Fibroblast of the aortic adventitia (primary cell): ENCODE results near the gene ITGB7. TPM values are rescaled to one million over a fixed set of nuclear protein-coding genes. Genes with fewer than 3 reads are reported as not detected.

Experiments
- DNase-seq: peaks from one replicate; pipeline ENCODE4 v3.0.0-alpha.2; 2010; ENCODE audit warnings: low read depth
- H3K4me3 ChIP-seq: 2 replicates; pipeline ENCODE4 v1.5.1; 2011; ENCODE audit warnings: low read depth, mild to moderate bottlenecking, control low read depth, low read length, moderate library complexity
- total RNA-seq: library from RNA; depleted of rRNA; stranded (reverse); fragments of >200 nt; gene quantifications from 2 replicates; pipeline ENCODE4 v1.2.3, GENCODE V29; 2012; ENCODE audit warnings: low replicate concordance
- TF ChIP-seq, protein P1 (sequence below): IDR thresholded peaks from 2 replicates; pipeline ENCODE4 v1.5.1; 2011; ENCODE audit warnings: mild to moderate bottlenecking, low read length, control low read depth, inconsistent platforms; ENCODE audit not compliant: insufficient read depth

ITGB7 gene
- total RNA-seq, 1 donor: 0.54 TPM

DNA sequence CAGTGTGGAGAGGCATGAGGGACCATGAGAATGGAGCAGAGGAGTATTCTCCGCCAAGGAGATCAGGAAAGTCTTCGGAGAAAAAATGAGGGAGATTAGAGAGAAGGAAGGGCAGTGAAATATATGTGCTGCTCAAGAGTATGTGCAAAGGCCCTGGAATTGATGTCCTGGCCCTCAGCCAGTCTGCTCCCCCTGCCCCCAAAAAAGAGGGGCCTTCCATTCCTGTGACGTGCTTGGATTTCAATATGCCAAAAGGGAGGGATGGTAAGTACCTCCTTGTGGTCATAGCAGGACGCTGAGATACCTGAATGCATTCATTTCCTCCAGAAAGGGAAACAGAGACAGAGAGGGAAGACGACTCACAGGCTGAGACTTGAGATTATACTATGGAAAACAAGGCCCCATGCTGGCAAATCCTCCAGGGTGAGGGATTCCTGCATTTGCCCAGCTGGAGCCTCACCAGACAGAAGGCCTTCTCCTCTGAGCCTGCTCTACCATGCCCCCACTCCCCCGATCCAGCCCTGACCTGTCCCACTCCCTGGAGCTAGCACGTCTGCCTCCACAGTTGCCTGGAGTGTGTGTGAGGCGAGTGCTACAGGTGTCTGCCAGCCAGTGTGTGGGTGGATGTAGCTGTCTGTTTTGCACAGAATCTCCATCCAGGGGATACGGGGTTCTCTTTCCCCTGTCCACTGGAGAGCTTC lies 28.8 kb upstream of the ITGB7 start:
- TF ChIP-seq, protein P1, sequence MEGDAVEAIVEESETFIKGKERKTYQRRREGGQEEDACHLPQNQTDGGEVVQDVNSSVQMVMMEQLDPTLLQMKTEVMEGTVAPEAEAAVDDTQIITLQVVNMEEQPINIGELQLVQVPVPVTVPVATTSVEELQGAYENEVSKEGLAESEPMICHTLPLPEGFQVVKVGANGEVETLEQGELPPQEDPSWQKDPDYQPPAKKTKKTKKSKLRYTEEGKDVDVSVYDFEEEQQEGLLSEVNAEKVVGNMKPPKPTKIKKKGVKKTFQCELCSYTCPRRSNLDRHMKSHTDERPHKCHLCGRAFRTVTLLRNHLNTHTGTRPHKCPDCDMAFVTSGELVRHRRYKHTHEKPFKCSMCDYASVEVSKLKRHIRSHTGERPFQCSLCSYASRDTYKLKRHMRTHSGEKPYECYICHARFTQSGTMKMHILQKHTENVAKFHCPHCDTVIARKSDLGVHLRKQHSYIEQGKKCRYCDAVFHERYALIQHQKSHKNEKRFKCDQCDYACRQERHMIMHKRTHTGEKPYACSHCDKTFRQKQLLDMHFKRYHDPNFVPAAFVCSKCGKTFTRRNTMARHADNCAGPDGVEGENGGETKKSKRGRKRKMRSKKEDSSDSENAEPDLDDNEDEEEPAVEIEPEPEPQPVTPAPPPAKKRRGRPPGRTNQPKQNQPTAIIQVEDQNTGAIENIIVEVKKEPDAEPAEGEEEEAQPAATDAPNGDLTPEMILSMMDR: no peak
- no peak for DNase-seq
- H3K4me3 ChIP-seq: no peak overlapping the region

DNA sequence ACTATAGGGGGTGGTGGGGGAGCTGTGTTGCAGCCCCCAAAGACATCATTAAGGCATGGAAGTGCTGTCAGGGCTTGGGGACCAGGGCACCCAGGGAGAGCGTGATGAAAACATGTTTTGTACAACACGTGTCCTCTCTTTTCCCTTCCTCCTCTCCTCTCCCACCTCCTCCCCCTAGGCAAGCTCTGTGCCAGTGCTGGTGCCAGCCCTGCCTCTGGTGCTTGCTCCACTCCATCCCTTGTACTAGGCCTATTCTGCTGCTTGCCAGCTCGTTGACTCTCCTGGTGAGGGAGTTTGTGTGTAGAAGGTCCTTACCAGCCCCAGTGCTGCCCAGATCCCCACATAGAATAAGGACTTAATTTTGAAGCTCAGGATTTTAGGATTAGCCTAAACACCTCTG lies 28.1 kb upstream of the ITGB7 start:
- TF ChIP-seq, protein P1: no peak
- no peak overlapping the region for H3K4me3 ChIP-seq
- DNase-seq: no peak

DNA sequence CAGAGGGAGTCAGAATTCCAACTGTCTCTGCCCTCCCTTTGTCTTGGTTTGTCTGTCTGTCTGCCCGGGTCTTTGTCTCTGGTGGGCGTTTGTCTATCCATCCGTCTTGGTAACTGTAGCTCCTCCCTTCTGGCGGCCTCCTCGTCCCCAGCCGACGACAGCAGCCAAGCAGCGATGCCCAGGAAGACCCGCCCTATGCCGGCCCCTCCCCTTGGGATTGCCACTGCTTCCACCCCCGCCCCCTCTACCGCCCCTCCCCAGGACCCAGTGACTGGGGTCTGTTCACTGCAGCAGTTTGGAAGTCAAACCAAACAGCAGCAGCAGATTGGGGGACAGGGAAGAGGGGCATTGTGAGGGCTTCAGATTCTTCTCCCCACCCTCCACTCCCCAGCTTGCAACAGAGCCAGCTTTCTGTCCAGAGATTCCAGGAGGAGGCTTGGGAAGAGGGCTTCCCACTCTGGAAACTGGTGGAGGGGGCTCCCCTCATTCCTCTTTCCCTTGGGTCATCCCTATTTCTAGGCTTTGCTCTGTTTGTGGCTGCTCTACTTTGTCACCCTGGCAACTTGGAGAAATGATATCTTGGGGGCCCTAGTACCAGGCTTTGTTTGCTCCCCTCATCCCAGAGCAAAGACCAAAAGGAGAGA lies 27.3 kb upstream of the ITGB7 start:
- H3K4me3 ChIP-seq: no peak overlapping the region
- TF ChIP-seq, protein P1: no peak
- DNase-seq: no peak

DNA sequence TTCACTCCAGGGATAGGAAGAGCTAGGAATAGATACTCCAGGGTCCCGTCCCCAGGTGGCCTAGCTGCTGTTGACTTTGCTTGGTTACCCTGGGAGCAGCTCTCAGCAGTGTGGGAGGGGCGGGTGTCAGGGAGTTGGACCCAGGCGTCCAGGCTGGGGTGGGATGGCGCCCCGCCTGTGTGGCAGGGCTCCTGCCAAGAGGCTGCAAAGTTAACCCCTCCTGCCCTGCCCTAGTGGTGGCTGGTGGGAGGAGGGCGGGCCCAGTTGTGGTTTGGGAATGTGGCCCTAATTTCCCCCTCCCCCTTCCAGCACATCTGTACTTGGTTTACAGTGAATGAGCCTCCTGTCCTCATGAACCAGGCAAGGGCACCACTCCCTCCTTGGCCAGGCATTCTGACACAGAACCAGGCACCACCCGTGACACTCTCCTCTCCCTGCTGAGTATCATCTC lies 26.6 kb upstream of the ITGB7 start:
- TF ChIP-seq, protein P1: peak; percentile 29
- DNase-seq: peak; percentile 47

DNA sequence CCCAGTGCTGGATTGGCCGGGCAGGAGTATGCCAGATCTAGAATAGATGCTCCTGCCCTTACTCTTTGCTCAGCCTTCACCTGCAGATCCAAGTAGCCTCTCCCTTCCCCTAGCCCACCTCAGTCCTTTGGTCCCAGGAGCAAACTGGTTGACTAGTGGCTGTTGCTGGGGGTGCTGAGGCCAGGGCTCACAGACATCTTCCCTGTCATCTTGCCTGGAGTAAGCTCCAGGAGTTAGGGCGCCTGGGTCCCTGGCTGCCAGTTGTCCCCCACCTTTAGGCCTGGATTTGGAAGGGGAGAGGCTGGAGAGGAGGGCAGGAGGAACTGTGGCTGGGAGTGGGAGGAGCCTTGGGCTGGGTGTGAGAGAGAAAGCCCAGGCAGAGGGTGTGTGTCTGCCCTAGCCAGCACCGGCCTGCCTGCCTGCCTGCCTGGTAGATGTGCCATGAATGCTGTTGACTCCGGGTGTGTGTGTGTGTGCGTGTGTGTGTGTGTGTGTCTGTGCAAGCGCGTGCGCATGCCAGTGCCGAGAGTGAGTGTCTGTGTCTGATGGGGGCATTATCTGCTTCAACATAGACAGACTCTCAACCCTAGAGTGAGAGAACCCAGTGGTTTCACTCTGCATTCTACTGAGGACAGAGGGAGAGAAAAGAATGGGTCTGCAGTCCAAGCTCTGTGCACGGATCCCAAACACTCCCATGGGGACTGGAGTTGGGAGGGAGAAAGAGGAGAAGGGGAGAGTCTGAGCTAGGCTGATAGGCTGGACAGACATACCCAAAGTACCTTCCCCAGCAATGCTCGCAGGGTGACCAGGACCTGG lies 25.8 kb upstream of the ITGB7 start:
- H3K4me3 ChIP-seq: peak overlapping the region; percentile 83
- TF ChIP-seq, protein P1: no peak
- DNase-seq: peak; percentile 44

More for the DNA sequence above, 26.6 kb upstream of the ITGB7 start:
- peak overlapping the region; percentile 83 for H3K4me3 ChIP-seq

DNA sequence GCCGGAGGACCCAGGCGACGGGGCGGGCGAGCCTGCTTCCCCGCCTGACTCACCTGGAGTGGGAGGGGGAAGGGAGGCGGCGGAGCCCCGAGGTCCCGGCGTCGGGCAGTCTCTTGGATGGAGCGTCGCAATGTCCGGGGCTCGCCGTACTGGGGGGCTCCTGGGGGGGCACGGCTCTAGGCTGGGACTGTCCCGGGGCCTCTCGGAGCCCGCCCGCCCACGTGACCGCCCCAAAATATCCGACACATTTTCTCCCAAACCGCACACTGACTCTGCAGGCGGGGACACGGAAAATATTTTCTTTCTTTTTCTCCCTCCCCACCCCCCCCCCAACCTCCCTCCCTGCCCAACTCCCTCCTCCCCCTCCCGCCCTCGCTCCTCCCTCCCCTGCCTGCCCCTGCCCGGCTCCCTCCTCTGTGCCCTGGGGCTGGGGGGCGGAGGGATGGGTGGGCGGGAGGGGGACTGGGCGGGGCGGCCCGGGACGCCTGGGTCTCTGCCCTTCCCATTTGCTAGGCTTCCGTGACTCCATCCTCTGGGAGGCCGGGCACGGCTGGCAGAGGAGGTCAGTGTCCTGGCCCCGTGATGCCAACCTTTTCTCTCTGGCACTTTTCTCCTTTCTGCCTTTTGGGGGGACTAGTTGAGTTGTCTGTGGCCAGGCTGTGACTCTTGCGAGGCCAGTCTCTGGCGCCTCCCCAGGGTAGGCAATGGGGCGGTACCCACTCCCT lies 25.0 kb upstream of the ITGB7 start, which contains the start of gene RARG:
TSS of gene RARG (minus strand) at position 289 of the 725 bp plus-strand sequence. CDS start 4,664 bp downstream, outside the sequence.
- peak within 1 kb of the TSS; percentile 83 for H3K4me3 ChIP-seq
- peak; percentile 61 for DNase-seq
- TF ChIP-seq, protein P1: no peak
